Ishikawa (cell line): Measurements from ENCODE around the gene AKIRIN2.

Source experiments
- CREB1 ChIP-seq: IDR thresholded peaks from 2 replicates; pipeline ENCODE4 v1.6.1; 2012; ENCODE audit warnings: low read depth
- EP300 ChIP-seq: IDR thresholded peaks from 2 replicates; pipeline ENCODE4 v1.6.1; 2012; ENCODE audit warnings: borderline replicate concordance
- MAX ChIP-seq: IDR thresholded peaks from 2 replicates; pipeline ENCODE4 v1.6.1; 2012
- NFIC ChIP-seq: IDR thresholded peaks from 2 replicates; pipeline ENCODE4 v1.6.1; 2012
- RAD21 ChIP-seq: IDR thresholded peaks from 2 replicates; pipeline ENCODE4 v1.6.1; 2012; ENCODE audit warnings: low read depth
- REST ChIP-seq: IDR thresholded peaks from 2 replicates; pipeline ENCODE4 v1.6.1; 2012; ENCODE audit warnings: low read depth, mild to moderate bottlenecking
- TAF1 ChIP-seq: IDR thresholded peaks from 2 replicates; pipeline ENCODE4 v1.6.1; 2012; ENCODE audit warnings: low read depth, mild to moderate bottlenecking
- TCF12 ChIP-seq: IDR thresholded peaks from 2 replicates; pipeline ENCODE4 v1.6.1; 2012; ENCODE audit warnings: low read depth
- YY1 ChIP-seq: IDR thresholded peaks from 2 replicates; pipeline ENCODE4 v1.6.1; 2012; ENCODE audit warnings: low read depth

- no peak for TF ChIP-seq YY1
- no peak for TF ChIP-seq RAD21
- no peak for TF ChIP-seq TAF1
- no peak for TF ChIP-seq MAX
- TF ChIP-seq EP300 = no peak
- TF ChIP-seq REST = no peak
- TF ChIP-seq CREB1 = no peak
- no peak for TF ChIP-seq NFIC
- TF ChIP-seq TCF12 = no peak
Observed at GRCh38 chr6:87728706-87729105, 26.7 kb upstream of the AKIRIN2 start.
